ENCODE measurements around the gene DNAJC28.
"Not testable (repeated sequence)": the region's sequence is repeated elsewhere in the genome, so short reads cannot be mapped to it uniquely, and the experiment has no call there.

The DNAJC28 gene

DNA sequence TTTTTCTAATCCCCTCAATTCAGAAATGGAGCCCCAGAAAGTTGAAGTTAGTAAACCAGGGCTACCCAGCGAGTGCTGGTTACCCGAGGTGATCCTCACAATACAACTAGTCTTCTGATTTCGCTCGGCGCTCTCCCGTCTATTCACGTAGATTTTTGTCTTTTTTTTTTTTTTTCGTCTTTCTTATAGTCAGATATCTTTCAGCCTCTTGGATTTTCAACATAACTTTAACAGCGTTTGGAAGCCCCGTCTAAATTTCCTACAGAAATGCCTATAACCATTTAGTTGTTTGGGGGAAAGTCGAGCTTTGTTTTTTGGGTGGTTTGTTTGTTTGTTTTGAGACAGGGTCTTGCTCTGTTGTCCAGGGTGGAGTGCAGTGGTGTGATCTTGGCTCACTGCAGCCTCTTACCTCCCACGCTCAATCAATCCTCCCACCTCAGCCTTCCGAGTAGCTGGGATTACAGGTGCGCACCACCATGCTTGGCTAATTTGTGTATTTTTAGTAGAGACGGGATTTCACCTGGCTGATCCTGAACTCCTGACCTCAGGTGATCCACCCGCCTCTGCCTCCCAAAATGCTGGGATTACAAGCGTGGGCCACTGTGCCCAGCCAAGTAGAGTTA is 10.9 kb downstream of the DNAJC28 start:
- no peak for DNase-seq

DNA sequence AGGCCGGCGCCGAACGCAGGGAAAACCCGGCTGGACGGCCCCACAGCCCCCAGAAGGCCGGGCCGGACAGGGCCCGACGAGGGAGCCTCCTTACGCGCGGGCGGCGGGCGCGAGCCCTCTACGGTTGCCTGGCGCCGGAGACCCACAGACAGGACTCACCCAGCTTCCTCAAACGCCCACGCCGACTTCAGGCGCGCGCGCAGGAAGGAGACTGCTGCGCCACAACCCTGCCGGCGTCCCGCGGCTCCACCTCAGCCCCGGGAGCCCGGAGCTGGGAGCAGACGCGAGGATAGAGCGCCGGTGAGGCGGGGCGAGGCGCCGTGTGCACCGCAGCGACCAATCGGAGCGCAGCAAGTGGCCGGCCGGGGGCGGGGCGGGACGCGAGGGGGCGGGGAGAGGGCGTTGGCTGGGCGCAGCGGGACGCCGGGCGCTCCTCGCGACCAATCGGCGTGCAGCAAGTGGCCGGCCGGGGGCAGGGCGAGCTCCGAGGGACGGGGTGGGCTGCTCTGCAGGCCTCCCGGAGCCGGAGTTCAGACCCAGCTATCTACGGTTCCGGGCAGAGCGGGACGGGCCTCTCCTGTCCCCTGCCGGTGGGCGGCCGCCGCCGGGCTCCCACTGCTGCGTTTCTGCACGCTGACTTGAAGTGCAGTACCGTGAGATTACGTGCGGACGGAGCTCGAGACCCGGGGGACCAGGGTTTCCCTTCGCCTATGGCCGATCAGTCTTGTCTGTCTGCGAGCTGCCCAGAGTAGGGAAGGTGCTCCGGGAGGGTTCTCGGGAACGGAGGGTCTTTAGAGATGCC is 11.6 kb downstream of the DNAJC28 start, which contains the start of gene TMEM50B:
Gene TMEM50B (minus strand): TSS at position 296 of the 802 bp plus-strand sequence. CDS start 11,089 bp downstream, outside the sequence.
- DNase-seq = peak; percentile 42 to 86

DNA sequence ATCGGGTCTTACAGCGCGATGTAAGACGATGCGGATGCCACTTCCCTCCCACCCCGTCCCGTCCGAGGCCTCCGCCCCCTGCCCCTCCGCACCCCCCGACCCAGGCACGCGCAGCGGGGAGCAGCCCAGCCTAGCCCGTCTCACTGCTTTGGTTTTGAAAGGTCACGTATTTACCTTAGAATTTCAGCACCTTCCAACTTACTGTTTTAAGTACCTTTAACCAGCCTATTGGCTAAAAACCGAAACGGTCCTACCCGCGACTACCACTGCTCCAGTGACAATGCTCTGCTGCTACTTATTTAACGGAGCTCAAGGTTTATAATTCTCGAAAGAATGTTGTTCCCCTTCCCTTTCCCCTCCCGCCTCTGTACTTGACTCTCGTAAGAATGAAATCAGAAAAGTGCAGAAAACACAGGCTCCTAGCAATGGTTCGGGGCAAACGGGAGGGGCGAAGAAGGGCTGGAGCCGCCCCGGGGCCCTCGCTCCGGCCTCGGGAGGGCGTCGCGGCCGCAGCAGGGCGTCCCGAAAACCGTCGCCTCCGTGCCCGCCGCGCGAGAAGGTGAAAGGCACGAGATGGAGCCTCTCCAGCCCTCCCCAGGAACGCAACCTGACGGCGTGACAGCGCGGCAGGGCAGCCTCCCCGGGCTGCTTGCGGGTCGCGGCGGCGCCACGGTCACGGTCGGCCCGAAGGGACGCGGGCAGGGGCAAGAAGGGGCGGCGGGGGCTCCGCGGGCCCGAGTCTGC is 12.4 kb downstream of the DNAJC28 start:
- no peak for DNase-seq

DNA sequence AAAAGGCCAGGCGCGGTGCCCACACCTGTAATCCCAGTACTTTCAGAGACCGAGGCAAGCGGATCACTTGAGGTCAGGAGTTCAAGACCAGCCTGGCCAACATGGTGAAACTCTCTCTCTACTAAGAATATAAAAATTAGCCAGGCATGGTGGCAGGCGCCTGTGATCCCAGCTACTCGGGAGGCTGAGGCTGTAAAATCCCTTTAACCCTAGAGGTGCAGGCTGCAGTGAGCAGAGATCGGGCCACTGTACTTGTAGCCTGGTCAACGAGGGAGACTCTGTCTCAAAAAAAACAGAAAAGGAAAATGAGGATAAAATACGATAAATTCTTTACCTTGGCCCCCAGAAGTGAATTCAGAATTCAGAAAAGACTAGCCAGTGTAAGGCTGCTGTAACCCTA is 13.3 kb downstream of the DNAJC28 start:
- DNase-seq = no peak

DNA sequence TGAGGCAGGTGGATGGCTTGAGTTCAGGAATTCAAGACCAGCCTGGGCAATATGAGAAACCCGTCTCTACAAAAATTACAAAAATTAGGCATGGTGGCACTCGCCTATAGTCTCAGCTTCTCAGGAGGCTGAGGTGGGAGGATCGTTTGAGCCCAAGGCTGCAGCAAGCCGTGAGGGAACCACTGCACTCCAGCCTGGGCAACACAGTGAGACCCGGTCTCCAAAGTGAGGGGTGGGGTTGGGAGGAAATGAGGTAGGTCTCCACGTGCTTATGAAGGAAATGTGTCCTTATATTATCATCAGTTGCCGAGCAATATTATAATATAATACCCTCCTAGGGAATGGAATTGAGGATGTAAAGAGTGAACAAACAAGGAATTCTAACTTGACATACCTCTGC is 14.4 kb downstream of the DNAJC28 start:
- DNase-seq = no peak

DNA sequence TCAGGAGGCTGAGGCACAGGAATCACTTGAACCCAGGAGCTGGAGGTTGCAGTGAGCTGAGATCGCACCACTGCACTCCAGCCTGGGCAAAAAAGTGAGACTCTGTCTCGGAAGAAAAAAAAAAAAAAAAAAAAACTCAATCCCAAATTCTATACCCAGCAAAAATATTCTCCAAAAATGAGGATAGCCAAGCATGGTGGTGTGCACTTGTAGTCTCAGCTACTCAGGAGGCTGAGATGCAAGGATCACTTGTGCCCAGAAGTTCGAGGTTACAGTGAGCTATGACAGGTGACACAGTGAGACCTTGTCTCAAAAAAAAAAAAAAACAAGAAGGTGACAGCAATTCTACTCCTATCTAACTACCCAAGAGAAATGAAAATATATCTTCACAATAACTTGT is 18.2 kb downstream of the DNAJC28 start:
- DNase-seq = no peak

DNA sequence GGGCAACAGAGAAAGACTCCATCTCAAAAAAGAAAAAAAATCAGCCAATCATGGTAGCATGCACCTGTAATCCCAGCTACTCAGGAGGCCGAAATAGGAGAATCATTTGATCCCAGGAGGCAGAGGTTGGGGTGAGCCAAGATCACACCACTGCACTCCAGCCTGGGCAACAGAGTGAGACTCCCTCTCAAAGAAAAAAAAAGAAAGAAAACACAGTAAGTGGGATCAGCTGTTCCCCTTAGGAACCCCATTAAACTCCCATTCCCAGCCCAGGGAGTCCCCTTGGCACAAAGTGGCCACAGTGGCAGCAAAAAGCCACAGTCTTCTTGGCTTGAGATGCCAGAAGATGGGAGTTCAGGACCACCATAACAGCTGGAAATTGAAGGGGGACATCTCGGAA is 20.8 kb downstream of the DNAJC28 start:
- no peak for DNase-seq

DNA sequence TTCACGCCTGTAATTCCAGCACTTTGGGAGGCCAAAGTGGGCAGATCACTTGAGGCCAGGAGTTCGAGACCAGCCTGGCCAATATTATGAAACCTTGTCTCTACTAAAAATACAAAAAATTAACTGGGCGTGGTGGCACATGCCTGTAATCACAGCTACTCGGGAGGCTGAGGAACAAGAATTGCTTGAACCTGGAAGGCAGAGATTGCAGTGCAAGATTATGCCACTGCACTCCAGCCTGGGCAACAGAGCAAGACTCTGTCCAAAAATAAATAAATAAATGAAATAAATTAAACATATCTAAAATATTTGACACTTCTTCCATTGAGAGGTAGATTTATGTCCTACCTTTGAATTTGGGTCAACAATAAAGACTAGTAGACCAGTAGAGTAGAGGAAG is 22.3 kb downstream of the DNAJC28 start:
- DNase-seq = not testable (repeated sequence)

DNA sequence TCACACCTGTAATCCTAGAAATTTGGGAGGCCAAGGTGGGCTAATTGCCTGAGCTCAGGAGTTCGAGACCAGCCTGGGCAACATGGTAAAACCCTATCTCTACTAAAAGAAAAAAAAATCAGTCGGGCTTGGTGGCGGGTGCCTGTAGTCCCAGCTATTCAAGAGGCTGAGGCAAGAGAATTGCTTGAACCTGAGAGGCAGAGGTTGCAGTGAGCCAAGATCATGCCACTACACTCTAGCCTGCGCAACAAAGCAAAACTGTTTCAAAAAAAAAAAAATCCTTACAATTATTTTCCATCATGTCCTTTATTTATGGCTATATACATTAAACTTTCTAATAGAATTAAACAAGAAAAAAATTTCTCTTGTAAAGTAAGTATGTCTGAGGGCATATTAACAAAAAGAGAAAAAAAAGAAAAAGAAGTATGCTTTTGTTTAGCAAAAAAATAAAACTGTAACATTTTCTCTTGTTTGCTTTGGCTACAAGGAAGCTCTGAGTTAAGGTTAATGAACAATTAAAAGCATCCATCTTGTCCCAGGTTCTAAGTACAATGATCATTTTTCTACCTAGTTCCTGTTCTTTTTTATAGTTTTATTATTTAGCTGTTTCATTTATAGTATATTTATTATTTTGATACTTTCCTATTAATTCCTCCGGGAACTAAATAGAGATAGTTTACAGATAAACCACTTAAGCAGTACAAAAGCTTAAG is 29.8 kb downstream of the DNAJC28 start:
- no peak for DNase-seq

DNA sequence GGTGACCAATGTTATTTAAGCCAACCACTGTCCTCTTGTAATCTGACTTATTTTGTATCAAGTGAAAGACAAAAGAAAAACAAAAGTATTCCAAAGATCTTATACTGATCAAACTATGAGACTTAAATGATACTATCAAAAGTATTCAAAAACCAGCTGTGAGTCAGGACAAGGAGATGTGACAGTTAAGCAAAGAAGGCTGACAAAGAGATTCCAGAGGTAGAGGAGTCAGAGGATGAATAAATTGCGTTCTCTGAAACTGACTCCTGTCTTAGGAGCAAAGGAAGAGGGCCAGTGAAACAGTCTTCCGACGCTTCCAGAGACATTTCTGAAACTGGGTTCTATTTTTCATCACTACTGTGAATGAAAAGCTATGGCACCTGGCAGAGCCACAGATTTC is 32.7 kb downstream of the DNAJC28 start:
- no peak for DNase-seq

DNA sequence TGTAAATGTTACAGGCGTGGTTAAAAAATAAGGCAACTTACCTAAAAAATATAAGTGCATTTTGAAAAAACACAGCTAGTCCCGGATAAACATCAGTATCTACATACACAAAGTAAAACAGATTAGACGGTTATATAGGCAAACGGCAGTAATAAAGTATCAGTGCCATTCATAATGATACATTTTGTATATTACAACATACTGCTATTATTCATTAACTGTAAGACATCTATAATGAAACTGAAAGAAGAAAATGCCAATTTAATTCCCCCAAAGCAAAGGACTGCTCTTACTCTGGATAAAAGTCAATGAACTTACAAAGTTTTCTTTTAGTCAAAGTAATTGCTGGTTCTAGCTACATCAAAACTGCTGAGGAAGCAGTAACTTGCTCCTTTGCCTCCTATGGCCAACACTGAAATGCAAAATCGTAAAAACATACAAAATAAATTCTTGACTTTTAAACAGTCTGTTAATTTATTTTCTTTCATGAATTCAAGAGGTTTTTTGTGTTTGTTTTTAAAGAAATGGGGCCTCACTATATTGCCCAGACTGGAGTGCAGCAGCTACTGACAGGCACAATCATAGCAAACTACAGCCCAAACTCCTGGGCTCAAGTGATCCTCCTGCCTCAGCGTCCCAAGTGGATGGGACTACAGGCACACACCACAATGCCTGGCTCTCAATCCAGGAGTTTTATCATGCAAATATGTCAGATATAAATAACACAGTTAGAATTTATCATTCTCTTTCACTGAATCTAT is 35.6 kb downstream of the DNAJC28 start:
- no peak for DNase-seq

DNA sequence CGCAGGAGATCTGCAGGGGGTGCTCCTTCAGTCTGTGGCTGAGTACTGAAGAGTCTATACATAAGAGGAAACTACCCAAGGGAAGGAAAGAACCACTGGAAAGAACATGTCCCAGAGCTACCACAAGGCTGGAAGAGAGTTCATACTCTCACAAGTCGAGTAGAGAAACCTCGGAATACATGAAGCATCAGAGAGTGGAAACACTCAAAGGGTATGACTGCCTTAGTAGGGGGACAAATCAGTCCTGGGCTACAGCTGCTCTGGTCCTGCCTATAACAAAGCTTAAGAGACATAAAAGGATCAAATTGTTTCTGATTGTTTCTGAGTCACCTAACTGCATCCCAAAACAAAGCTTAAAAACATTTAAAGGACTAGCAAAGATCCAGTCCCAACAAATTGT is 39.2 kb downstream of the DNAJC28 start:
- no peak for DNase-seq

DNA sequence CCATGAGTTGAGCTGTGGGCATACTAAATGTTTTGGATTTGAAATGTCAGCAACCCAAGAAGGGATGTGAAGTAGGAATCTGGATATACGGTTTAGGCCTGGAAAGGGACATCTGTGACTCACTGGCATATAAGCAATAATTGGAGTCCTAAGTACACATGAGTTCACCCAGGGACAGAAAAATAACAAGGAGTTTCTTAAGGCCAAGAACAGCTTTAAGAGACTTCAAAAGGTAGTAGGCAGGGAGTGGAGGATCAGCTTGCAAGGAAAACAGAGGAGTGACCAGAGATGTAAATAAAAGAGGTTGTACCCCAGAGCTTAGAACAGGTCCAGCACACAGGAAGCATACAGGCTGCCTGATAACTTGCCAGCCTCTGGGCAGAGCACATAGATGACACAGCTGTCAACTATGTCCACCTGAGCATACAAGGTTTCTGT is 39.9 kb downstream of the DNAJC28 start:
- DNase-seq = no peak

DNA sequence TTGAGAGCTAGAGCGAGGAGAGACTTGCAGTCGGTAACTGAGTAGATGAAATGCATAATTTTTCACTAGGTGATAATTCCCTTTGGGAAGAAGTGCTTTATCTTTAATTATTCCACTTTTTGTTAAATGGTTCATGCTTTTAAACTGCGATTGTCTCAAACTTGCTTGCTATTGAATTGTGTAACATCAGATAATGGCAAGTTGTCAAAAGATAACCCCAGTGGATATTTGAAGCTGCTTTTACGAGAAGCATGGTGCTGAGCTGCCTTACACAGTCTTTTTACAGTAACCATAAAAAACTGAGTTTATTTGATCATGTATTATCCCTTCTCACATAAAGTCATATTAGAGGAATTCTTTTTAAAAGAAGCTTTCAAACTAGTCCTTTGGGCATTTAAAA is 41.9 kb downstream of the DNAJC28 start:
- no peak for DNase-seq

DNA sequence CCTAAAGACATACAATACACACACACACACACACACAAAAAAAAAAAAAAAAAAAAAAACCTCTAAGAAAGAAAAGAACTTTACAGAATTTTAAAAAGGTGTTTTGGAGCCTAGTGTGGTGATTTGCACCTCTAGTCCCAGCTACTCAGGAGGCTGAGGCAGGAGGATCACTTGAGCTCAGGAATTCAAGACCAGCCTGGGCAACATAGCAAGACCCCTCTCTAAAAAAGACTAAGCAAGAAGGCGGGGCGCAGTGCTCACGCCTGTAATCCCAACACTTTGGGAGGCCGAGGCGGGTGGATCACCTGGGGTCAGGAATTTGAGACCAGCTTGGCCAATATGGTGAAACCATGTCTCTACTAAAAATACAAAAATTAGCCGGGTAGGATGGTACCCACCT is 44.9 kb downstream of the DNAJC28 start:
- not testable (repeated sequence) for DNase-seq

DNA sequence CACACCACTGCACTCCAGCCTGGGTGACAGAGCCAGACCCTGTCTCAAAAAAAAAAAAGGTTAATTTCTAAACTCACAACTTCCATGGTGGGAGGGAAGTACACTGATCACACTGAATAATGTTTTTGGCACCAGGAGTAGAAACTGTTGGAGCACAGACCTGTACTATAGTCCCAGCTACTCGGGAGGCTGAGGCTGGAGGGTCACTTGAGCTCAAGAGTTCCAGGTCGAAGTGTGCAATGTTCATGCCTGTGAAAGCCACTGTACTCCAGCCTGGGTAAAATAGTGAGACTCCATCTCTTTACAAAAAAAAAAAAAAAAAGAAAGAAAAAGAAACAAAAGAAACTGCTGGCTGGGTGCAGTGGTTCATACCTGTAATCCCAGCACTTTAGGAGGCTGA is 47.0 kb downstream of the DNAJC28 start:
- DNase-seq = no peak

DNA sequence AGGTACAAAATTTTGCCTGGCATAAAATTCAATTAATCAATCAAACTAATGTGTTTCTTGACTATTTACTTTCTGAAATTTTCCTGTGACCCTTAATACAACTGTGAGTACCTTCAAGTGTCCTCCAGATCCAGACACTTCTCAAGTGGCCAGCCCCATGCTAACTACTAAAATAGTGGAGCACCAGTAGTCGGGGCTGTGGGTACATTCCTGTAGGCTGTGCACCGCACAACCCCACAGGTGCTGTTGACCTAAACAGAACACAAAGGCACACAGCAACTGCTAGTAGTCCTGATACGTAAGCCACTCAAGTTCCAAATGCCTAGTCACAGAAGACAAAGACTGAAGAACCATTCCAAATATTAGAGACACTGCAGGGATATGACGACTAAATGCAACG is 48.3 kb downstream of the DNAJC28 start:
- no peak for DNase-seq

DNA sequence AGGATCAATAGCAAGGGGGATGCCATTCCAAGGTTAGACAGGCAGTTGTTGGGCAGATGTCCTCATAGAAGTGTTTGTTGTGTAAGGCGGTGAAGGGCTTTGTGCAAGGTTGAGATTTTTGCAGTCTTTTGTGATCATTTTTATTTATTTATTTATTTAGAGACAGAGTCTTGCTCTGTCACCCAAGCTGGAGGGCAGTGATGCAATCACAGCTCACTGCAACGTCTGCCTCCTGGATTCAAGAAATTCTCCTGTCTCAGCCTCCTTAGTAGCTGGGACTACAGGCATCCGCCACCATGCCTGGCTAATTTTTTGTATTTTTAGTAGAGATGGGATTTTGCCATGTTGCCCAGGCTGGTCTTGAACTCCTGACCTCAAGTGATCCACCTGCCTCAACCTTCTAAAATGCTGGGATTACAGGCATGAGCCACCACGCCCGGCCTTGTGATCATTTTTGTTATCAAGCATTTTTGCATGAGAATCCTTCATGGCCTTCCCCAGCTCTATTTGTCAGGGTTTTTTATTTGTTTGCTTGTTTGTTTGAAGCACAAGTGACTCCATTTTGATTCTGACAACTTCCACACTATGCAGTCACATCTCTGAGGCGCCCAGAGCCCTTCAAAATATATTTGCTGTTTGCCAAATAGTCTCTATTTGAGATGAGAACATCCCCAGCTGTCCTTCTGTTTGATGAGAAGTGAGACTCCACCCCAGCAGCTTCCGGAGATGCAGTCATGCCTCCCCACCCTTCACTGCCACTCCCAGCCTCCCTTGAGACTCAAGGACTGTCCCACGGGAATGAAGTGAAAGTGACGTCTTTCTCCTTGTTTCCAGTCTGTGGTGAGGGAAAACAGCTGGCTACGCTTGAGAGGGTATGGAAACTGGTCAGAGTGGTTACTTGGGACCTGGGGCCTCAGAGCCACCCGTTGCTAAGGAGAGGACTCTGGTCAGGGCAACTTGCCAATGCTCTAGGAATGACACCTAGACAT is 49.7 kb downstream of the DNAJC28 start:
- no peak for DNase-seq
